GM08714 (cell line): ENCODE measurements around the gene THAP4.

Source experiments
- H3K4me3 ChIP-seq: fragments of 200-500 bp; sonication (Bioruptor generic); 2 replicates; pipeline ENCODE4 v1.5.1; 2014; ENCODE audit warnings: mild to moderate bottlenecking, low read length, inconsistent platforms
- ZNF274 ChIP-seq: IDR thresholded peaks from 2 replicates; pipeline ENCODE4 v1.6.1; 2012; ENCODE audit warnings: mild to moderate bottlenecking, low read depth, low read length

Gene THAP4

DNA sequence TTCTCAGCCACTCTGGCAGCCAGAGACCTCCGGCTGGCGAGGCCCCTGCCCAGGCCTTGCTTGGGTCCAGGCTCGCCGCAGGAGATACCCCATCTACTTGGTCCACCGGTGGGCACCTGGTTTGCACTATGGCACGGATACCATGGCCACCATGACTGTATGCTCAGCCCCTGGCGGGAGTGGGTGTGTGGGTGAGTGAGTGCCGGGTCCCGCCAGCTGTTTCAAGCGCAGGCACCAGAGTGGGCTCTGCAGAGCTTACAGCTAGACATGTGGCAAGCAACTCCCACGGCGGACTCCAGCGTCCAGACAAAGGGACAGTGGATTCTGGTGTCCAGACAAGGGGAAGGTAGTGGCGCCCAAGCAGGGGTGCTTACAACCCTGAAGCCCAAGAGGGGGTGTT, 2.0 kb upstream of the THAP4 start:
- H3K4me3 ChIP-seq, result peak overlapping the region; percentile 8; the same call in 1 of the 2 replicates
- TF ChIP-seq ZNF274, result no peak

GRCh38 chr2:241637795-241638660, 1.1 kb upstream of the THAP4 start:
- no peak for TF ChIP-seq ZNF274
- peak overlapping the region; percentile 72 for H3K4me3 ChIP-seq

DNA sequence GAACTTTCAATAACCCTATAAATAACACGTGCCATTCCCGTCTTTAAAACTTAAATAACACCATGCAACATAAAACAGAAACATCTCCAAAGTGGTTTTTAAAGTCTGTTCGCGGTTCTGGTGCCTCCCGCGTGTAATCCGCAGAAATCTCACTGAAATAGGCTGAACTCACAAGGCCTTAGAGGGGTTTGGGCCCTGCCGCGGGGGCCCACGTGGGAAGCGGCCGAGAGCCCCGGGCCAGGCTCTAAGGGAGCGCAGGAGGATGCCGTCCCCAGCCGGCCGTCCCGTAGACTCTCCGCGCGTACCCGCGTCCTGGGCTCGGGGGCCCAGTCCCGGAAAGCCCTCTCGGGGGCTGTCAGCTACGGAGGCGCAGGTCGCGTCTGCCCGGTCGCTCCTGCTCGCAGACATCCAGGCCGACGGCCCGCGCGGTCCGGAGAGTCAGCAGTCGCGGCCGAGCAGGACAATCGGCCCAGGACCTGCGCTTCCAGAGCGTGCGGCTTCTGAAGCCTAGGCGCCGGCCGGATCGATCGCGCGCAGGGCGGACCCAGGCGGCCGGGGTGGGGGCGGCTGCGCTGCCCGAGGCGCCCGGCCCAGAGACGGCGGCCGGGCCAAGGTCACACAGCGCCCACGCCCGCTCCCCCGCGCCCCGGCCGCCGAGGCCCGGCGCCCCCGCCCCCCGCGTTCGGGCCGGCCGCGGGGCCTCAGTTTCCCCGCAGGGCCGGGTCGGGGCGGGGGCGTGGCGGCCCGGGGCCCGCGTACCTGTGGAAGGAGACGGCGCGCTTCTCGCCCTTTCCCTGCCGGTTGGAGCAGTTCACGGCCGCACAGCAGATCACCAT, 558 bp downstream of the THAP4 start:
- TF ChIP-seq ZNF274, result no peak
- H3K4me3 ChIP-seq, result peak overlapping the region; percentile 72

- TF ChIP-seq ZNF274, result no peak
- peak overlapping the region; percentile 72 for H3K4me3 ChIP-seq
These were observed 1.2 kb downstream of the THAP4 start for GRCh38 chr2:241635756-241636155.

GRCh38 chr2:241633561-241633960, 3.4 kb downstream of the THAP4 start:
- no peak for TF ChIP-seq ZNF274
- H3K4me3 ChIP-seq, result no peak overlapping the region

- no peak overlapping the region for H3K4me3 ChIP-seq
- no peak for TF ChIP-seq ZNF274
These were observed 4.3 kb downstream of the THAP4 start for GRCh38 chr2:241632478-241633325.

DNA sequence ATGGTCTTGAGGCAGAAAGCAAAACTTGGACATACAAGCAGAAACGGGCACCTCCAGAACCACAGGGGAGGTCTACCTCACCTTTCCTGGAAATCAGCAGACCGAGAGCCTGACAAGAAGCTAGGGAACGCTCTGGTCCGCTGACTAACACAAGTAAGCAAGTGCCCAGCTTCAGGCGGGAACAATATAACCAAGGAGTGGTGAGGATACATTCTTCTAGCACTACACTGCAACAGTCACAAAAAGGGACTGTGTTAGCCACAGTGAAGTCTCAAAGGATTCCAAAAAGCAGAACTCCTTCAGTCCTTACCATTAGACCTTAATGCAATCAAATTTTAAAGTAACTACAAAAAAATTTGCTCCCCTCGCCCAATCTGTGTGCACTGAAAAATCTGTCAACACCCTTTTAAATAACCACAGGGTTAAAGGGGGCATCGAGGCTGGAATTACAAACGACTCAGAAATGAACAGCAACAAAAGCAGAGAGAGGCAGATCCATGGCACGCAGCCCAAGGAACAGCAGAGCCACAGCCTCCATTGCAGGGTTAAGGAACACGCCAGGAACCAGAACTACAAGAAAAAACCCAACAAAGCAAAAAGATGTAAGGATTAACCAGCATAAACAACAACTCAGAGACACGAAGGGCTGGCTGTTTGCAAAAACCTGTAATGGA, 7.1 kb downstream of the THAP4 start:
- TF ChIP-seq ZNF274, result no peak
- H3K4me3 ChIP-seq, result no peak overlapping the region

GRCh38 chr2:241627675-241628074, 9.3 kb downstream of the THAP4 start:
- TF ChIP-seq ZNF274, result no peak
- no peak overlapping the region for H3K4me3 ChIP-seq

- no peak overlapping the region for H3K4me3 ChIP-seq
- TF ChIP-seq ZNF274, result no peak
These were observed 16.6 kb downstream of the THAP4 start for GRCh38 chr2:241620419-241620769.

GRCh38 chr2:241619597-241620418, 17.1 kb downstream of the THAP4 start:
- no peak overlapping the region for H3K4me3 ChIP-seq
- TF ChIP-seq ZNF274, result no peak

GRCh38 chr2:241618829-241619228, 18.1 kb downstream of the THAP4 start:
- TF ChIP-seq ZNF274, result no peak
- H3K4me3 ChIP-seq, result no peak overlapping the region

- H3K4me3 ChIP-seq, result no peak overlapping the region
- TF ChIP-seq ZNF274, result no peak
These were observed 18.6 kb downstream of the THAP4 start for GRCh38 chr2:241618296-241618805.
